DND-41 (cell line): ENCODE results near the gene ACAP1.

Experiments
- ATAC-seq: fragments of 200-7000 bp; cut with Tn5 transposase; 3 replicates; pipeline ENCODE4 v1.9.1; 2021; ENCODE audit warnings: low read depth; ENCODE audit not compliant: insufficient read depth
- DNase-seq: peaks from one replicate; pipeline ENCODE4 v3.0.0-alpha.2; 2020
- H2AFZ ChIP-seq: 2 replicates; pipeline ENCODE4 v1.6.0; 2012; ENCODE audit warnings: low read depth, low read length
- H3K27ac ChIP-seq: 2 replicates; pipeline ENCODE4 v1.5.1; 2012; ENCODE audit warnings: low read length, inconsistent platforms
- H3K27me3 ChIP-seq: fragments of 200-600 bp; sonication (generic); 2 replicates; pipeline ENCODE4 v1.6.0; 2012; ENCODE audit warnings: low read length, mild to moderate bottlenecking, inconsistent platforms; ENCODE audit not compliant: insufficient read depth, poor library complexity
- H3K36me3 ChIP-seq: 2 replicates; pipeline ENCODE4 v1.5.1; 2012; ENCODE audit warnings: low read length, inconsistent platforms; ENCODE audit not compliant: insufficient read depth
- H3K4me1 ChIP-seq: 2 replicates; pipeline ENCODE4 v1.5.1; 2012; ENCODE audit warnings: mild to moderate bottlenecking, low read length; ENCODE audit not compliant: insufficient read depth
- H3K4me2 ChIP-seq: 2 replicates; pipeline ENCODE4 v1.6.0; 2012; ENCODE audit warnings: mild to moderate bottlenecking, moderate library complexity, low read length, inconsistent platforms; ENCODE audit not compliant: insufficient read depth
- H3K4me3 ChIP-seq, 2 experiments: fragments of 200-600 bp in 1 of 2; shearing (Covaris generic) in 1 of 2; 2 replicates each; pipeline ENCODE4 v1.5.1; 2012 to 2016; ENCODE audit warnings: inconsistent platforms in 2 of 2, low read length in 2 of 2, mild to moderate bottlenecking in 2 of 2, low read depth in 1 of 2, moderate library complexity in 1 of 2
- H3K79me2 ChIP-seq: 2 replicates; pipeline ENCODE4 v1.6.0; 2012; ENCODE audit warnings: low read length, inconsistent platforms; ENCODE audit not compliant: insufficient read depth
- H3K9ac ChIP-seq: 2 replicates; pipeline ENCODE4 v1.6.0; 2012; ENCODE audit warnings: low read depth, mild to moderate bottlenecking, inconsistent platforms, low read length, moderate library complexity
- H3K9me3 ChIP-seq: 2 replicates; pipeline ENCODE4 v1.5.1; 2012; ENCODE audit warnings: low read length, moderate library complexity, mild to moderate bottlenecking, inconsistent platforms; ENCODE audit not compliant: insufficient read depth, severe bottlenecking
- H4K20me1 ChIP-seq: 2 replicates; pipeline ENCODE4 v1.6.0; 2012; ENCODE audit warnings: low read length; ENCODE audit not compliant: insufficient read depth
- CTCF ChIP-seq: IDR thresholded peaks from 2 replicates; pipeline ENCODE4 v1.5.1; 2012; ENCODE audit warnings: borderline replicate concordance, low read length, moderate library complexity, mild to moderate bottlenecking; ENCODE audit not compliant: poor library complexity, severe bottlenecking; ENCODE audit errors: extremely low read depth
- EZH2 ChIP-seq: IDR thresholded peaks from 3 replicates; pipeline ENCODE4 v1.6.1; 2012; ENCODE audit warnings: borderline replicate concordance, low read depth, mild to moderate bottlenecking, moderate library complexity, low read length, inconsistent platforms; ENCODE audit not compliant: severe bottlenecking

Gene ACAP1

GRCh38 chr17:7324438-7324779, 11.9 kb upstream of the ACAP1 start:
- TF ChIP-seq EZH2, result no peak
- no peak for TF ChIP-seq CTCF
- peaks cover 20% of the 10 kb centered on the region for H3K4me1 ChIP-seq
- H3K27ac ChIP-seq, result no peak overlapping the region
- H3K9ac ChIP-seq, result no peak overlapping the region
- DNase-seq, result no peak
- H3K79me2 ChIP-seq, result peaks cover 27% of the 10 kb centered on the region
- H2AFZ ChIP-seq, result no peak overlapping the region
- no peak for ATAC-seq
- H3K4me3 ChIP-seq, result no peak overlapping the region
- H3K36me3 ChIP-seq, result peaks cover 76% of the 10 kb centered on the region
- no peaks in the 10 kb centered on the region for H3K9me3 ChIP-seq
- no peaks in the 10 kb centered on the region for H3K27me3 ChIP-seq
- H3K4me2 ChIP-seq, result no peak overlapping the region
- no peaks in the 10 kb centered on the region; the same call in 1 of the 2 replicates for H4K20me1 ChIP-seq

GRCh38 chr17:7325031-7325528, 11.2 kb upstream of the ACAP1 start:
- no peak overlapping the region for H3K9ac ChIP-seq
- DNase-seq, result no peak
- H2AFZ ChIP-seq, result no peak overlapping the region
- H3K79me2 ChIP-seq, result peaks cover 32% of the 10 kb centered on the region
- H3K4me2 ChIP-seq, result no peak overlapping the region
- H3K27ac ChIP-seq, result no peak overlapping the region
- H3K27me3 ChIP-seq, result no peaks in the 10 kb centered on the region
- H3K4me1 ChIP-seq, result peaks cover 25% of the 10 kb centered on the region
- H3K9me3 ChIP-seq, result no peaks in the 10 kb centered on the region
- TF ChIP-seq CTCF (no peak), EZH2 (no peak)
- H3K4me3 ChIP-seq, result no peak overlapping the region
- peaks cover 75% of the 10 kb centered on the region for H3K36me3 ChIP-seq
- no peak for ATAC-seq
- no peaks in the 10 kb centered on the region; the same call in 1 of the 2 replicates for H4K20me1 ChIP-seq

GRCh38 chr17:7326186-7326585, 10.1 kb upstream of the ACAP1 start:
- Histone ChIP-seq H3K9me3 (no peaks in the 10 kb centered on the region), H3K27me3 (no peaks in the 10 kb centered on the region), H3K9ac (no peak overlapping the region), H4K20me1 (no peaks in the 10 kb centered on the region; the same call in 1 of the 2 replicates), H3K4me1 (peaks cover 35% of the 10 kb centered on the region), H3K27ac (no peak overlapping the region), H2AFZ (no peak overlapping the region), H3K36me3 (peaks cover 64% of the 10 kb centered on the region), H3K4me3 (no peak overlapping the region), H3K79me2 (peaks cover 35% of the 10 kb centered on the region), H3K4me2 (no peak overlapping the region)
- no peak for ATAC-seq
- no peak for TF ChIP-seq CTCF
- TF ChIP-seq EZH2, result no peak
- no peak for DNase-seq

- H3K9ac ChIP-seq, result 0 out of 2 replicates have a peak overlapping the region, but pooled peaks have one; percentile 68
- H3K36me3 ChIP-seq, result peaks cover 55% of the 10 kb centered on the region
- H4K20me1 ChIP-seq, result no peaks in the 10 kb centered on the region; the same call in 1 of the 2 replicates
- H3K27ac ChIP-seq, result no peak overlapping the region
- H3K4me1 ChIP-seq, result peaks cover 35% of the 10 kb centered on the region
- no peak for DNase-seq
- H3K9me3 ChIP-seq, result no peaks in the 10 kb centered on the region
- TF ChIP-seq EZH2, result no peak
- TF ChIP-seq CTCF, result no peak
- 0 out of 4 replicates have a peak overlapping the region, but pooled peaks of 1 of the 2 experiments have one; percentile 9 for H3K4me3 ChIP-seq
- H3K4me2 ChIP-seq, result peak overlapping the region; percentile 80; the same call in 1 of the 2 replicates
- H3K27me3 ChIP-seq, result no peaks in the 10 kb centered on the region
- no peak for ATAC-seq
- H2AFZ ChIP-seq, result no peak overlapping the region
- peaks cover 35% of the 10 kb centered on the region for H3K79me2 ChIP-seq
These were observed 9.3 kb upstream of the ACAP1 start for GRCh38 chr17:7327056-7327455.
